Glomerular visceral epithelial cell (primary cell): ENCODE measurements around the gene SYNE2.
A peak's percentile ranks its signal among the peaks of the same experiment; 100 is the strongest.

Experiments
- DNase-seq: peaks from one replicate; pipeline ENCODE4 v3.0.0-alpha.2; 2016; ENCODE audit errors: extremely low spot score

The SYNE2 gene

DNA sequence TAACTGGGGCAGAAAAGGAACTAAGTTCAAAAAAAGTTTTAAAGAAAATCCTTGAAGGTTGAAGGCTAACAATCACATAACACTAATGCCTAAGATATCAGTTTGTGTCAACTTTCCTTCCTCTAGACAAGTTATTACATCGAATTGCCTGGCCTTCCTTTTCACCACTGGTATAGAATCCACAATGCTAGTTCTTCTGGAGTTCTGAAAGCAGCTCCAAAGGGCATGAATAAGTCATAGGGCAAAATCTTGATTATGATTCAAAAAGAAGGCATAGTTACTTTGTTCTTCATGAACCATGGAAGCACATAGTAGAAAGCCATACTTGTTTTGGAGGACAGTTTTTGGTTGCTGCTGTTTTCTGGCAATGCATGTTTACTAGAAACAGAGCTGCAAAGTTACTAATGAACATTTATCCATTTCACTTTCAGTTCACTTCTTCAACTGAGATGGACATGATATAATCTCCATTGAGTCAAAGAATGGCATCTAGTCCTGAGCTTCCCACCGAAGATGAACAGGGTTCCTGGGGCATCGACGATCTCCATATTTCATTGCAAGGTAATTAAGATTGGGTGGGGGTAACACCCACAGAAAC, 56.0 kb downstream of the SYNE2 start:
- DNase-seq = no peak

GRCh38 chr14:63909984-63910383, 57.2 kb downstream of the SYNE2 start:
- DNase-seq = no peak

- DNase-seq = no peak
These were observed 58.0 kb downstream of the SYNE2 start for GRCh38 chr14:63910583-63911363.

- no peak for DNase-seq
These were observed 58.6 kb downstream of the SYNE2 start for GRCh38 chr14:63911404-63911803.

DNA sequence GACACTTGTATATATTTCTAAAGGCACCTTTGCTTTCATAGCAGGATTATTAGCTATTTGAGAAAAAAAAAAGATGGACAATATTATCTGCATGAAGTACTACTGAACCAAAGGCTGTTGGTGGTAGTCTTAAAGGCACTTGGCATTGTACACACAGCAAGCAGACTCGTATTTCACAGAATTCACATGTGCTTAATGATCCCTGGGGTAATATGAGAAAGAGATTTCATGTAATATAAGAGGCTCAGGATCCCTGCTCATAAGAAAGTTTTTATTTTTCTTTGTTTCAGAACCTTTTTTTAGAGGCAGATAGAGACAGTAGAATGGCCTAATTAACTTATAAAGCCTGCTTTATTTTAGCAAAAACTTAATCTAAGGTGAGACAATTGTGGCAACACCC, 59.5 kb downstream of the SYNE2 start:
- no peak for DNase-seq

GRCh38 chr14:63918411-63918810, 65.6 kb downstream of the SYNE2 start:
- DNase-seq = peak; percentile 66

DNA sequence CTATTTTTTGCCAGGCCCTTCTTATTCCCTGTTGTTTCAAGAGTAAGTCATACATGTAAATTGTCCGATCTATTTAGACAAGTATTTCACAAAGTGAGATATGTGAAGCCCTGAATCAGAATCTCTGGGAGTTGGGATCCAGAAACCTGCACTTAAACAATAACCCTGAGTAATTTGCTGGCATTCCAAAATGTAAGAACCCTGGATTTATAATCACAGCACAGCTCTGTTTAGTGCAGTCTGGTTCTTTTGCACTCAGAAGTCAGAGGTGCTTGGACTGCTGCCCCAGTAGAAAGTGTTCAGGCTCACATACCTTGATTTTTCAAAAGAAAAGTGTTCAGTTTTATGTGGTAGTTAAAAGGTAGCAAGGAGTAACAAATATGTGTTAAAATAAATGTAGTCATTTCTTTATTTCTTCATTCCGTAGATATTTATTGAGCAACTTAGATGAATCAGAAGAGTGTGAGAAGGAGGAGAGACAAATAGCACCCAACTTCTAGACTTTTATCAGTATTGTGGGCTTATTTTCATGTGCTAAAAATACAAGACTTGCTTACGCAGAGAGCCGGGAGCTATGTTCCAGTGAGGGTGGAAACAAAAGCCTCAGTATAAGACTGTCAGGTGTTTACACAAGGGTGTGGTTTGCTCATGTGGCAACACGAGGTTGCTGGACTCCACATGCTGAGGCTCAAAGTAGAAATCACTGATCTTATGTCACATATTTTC, 70.1 kb downstream of the SYNE2 start:
- peak; percentile 30 for DNase-seq

DNA sequence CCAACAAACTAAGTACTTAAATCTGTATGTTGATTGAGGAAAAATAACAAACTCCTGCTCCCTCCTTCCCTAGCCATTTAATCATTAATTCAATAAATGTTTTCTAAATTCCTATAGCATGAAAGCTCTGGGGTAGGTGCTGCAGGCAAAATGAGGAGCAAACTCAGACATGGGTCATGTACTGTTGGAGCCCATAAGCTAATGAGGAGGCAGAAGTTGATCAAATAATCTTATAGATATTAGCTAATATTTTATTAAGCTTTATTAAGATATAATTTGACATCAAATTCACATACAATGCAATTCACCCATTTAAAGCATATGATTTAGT, 70.6 kb downstream of the SYNE2 start:
- DNase-seq = no peak

GRCh38 chr14:63924375-63924774, 71.6 kb downstream of the SYNE2 start:
- DNase-seq = no peak

DNA sequence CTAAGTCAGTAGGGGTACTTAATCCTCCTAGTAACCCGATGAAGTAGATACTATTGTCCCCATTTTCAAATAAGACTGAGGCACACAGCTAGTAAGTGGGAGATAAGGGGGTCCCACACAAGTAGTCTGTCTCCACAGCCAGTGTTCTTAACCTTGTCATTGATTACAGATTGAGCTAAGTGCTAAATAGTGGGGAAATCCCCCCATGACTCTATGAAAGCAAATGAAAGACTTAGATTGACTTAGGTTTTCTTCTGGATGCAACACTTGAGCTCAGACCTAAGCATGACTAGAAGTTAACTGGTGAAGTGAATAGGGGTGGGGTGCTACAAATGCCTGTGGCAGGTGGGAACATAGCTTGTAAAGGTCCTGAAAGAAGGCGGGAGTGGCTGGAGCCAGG, 73.8 kb downstream of the SYNE2 start:
- DNase-seq = no peak

GRCh38 chr14:63928744-63929174, 76.0 kb downstream of the SYNE2 start:
- no peak for DNase-seq

DNA sequence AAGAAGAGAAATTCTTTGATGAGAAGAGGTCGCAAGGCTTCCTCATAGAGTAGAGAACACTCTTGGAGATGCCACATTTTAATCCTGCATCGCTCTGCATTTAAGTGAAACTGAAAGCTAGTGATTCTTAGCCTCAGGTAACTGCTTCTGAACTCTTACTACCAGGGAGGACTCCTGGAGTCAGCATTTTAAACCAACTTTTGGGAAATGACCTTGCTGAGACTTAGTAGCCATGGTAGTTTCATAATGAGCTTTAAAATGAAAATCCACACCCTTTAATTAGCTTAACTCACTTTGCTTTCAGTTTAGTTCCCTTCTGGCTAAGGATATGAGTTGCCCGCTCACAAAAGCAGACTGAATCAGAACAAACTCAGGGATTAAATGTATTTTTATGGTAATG, 80.3 kb downstream of the SYNE2 start:
- DNase-seq = no peak

DNA sequence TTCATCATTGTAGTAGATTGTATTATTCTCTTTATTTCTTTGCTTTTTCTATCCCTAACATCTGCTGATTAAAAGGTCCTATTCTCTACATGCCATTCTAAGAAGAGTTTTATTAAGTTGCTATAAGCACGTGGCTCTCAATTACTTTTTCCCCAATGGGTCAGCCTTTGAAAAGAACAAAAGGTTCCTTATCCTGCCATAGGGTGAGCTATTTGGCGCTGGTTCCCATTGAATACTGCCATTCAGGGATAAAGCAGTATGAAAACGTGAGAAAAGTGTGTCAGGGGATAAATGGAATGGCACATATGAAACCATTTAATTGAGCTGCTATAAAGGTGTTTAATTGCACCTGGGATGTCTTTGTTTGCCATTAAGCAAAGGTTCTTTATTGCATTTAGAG, 80.9 kb downstream of the SYNE2 start:
- no peak for DNase-seq

DNA sequence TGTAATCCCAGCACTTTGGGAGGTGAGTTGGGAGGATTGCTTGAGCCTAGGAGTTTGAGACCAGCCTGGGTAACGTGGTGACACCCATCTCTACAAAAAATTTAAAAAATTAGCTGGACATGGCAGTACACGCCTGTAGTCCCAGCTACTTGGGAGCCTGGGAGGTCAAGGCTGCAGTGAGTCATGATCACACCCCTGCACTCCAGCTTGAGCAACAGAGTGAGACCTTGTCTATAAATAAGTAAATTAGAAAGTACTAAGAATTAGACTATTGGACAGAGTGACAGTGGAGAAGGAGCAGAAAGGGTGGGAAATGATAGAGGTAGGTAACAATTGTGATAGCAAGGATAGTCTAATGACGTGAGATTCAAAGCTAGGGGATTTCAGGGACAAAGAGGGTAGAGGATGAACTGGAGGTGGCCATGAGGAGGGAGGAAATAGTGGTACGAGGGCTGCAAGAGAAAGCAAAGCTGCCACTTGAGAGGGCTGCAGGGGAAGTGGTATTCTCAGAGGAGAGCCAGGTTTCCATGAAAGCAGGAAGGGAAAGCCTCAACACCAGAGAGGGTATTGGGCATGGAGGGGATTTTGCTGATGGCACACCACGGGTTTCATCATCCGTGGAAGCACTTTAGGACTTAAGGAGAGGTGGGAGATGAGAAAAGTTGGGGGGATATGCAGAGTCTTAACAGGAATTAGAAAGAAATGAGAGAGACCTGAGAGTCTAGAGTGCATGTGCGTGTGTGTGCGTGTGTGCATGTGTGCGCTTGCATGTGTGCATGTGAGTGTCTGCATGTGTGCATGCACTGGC, 85.6 kb downstream of the SYNE2 start:
- DNase-seq = peak; percentile 30

DNA sequence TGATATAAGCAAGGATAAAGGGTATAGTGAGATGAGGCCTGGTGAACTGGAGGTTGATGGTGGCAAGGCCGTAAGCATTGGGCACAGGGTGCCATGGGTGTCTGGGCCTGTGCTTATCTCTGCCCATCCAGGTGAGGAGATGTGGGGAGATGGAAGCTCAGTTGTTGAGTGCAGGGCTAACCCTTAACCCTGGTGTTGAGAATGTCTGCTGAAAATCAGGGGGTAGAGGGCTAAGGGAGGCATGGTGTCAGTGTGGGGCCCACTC, 86.1 kb downstream of the SYNE2 start:
- DNase-seq = no peak

- no peak for DNase-seq
These were observed 87.6 kb downstream of the SYNE2 start for GRCh38 chr14:63940387-63940786.

GRCh38 chr14:63941023-63941422, 88.2 kb downstream of the SYNE2 start:
- DNase-seq = no peak

DNA sequence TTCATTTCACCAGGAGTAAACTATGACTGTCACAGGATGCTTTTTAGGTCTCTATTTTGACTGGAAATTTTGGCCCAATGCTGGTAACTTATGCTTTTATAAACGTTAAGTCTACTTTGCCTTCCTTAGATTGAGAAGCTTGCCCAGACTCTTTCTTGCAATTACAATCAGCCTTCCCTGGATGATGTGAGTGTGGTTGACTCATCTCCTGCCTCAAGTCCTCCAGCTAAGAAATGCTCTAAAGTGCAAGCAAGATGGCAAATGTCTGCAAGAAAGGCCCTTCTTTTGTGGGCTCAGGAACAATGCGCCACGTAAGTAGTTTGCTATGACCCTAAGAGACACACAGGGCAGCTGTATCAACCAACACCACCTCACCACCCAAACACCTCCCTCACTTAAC, 96.9 kb downstream of the SYNE2 start:
- no peak for DNase-seq

DNA sequence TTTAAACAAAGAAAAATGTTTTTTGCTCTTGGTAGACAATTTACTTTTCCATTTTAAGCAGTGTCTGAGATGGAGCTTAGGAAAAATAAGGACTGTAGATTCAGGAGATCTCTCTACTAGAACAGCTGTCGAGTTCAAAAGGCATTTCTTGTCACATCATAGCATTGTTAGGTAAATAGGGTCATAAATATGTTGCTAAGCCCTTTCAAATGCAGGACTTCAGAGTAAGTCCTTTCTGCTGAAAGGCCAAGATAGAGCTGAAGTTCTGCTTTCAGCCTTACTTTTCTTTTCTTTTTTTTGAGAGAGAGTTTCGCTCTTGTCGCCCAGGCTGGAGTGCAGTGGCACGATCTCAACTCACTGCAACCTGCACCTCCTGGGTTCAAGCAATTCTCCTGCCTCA, 98.2 kb downstream of the SYNE2 start:
- no peak for DNase-seq

GRCh38 chr14:63951429-63951828, 98.6 kb downstream of the SYNE2 start:
- DNase-seq = no peak

GRCh38 chr14:63952053-63952932, 99.5 kb downstream of the SYNE2 start:
- DNase-seq = no peak
